GM06990 (cell line): ENCODE measurements around the gene THAP10.

Experiments
- DNase-seq: peaks from one replicate; pipeline ENCODE4 v3.0.0-alpha.2; 2011; ENCODE audit not compliant: insufficient read length; ENCODE audit errors: extremely low read depth
- H3K27me3 ChIP-seq: replicated peaks from 2 replicates; pipeline ENCODE4 v1.6.0; 2011; ENCODE audit warnings: low read length; ENCODE audit not compliant: control insufficient read depth, insufficient read depth
- H3K36me3 ChIP-seq: 2 replicates; pipeline ENCODE4 v1.5.1; 2011; ENCODE audit warnings: low read length; ENCODE audit not compliant: control insufficient read depth, insufficient read depth
- H3K4me3 ChIP-seq: replicated peaks from 2 replicates; pipeline ENCODE4 v1.5.1; 2011; ENCODE audit warnings: low read depth, mild to moderate bottlenecking, control low read depth, low read length
- CTCF ChIP-seq: IDR thresholded peaks from 2 replicates; pipeline ENCODE4 v1.5.1; 2011; ENCODE audit warnings: low read length, control low read depth, mild to moderate bottlenecking, inconsistent platforms; ENCODE audit not compliant: insufficient read depth, poor library complexity, severe bottlenecking

THAP10 gene

GRCh38 chr15:70892912-70893560 is 803 bp upstream of the THAP10 start:
- DNase-seq: no peak
- H3K36me3 ChIP-seq: no peaks in the 10 kb centered on the region
- H3K4me3 ChIP-seq: peak overlapping the region; percentile 80
- no peaks in the 10 kb centered on the region for H3K27me3 ChIP-seq
- TF ChIP-seq CTCF: peak; percentile 56

GRCh38 chr15:70882361-70882760 is 9.9 kb downstream of the THAP10 start:
- no peak for TF ChIP-seq CTCF
- Histone ChIP-seq H3K27me3 (no peaks in the 10 kb centered on the region), H3K36me3 (no peaks in the 10 kb centered on the region), H3K4me3 (no peak overlapping the region)
- no peak for DNase-seq

- TF ChIP-seq CTCF: no peak
- H3K36me3 ChIP-seq: no peaks in the 10 kb centered on the region
- H3K27me3 ChIP-seq: no peaks in the 10 kb centered on the region
- DNase-seq: no peak
- no peak overlapping the region for H3K4me3 ChIP-seq
These were observed 11.5 kb downstream of the THAP10 start for GRCh38 chr15:70880781-70881180.

GRCh38 chr15:70879401-70879800 is 12.8 kb downstream of the THAP10 start:
- TF ChIP-seq CTCF: no peak
- Histone ChIP-seq H3K4me3 (no peak overlapping the region), H3K36me3 (no peaks in the 10 kb centered on the region), H3K27me3 (no peaks in the 10 kb centered on the region)
- no peak for DNase-seq

DNA sequence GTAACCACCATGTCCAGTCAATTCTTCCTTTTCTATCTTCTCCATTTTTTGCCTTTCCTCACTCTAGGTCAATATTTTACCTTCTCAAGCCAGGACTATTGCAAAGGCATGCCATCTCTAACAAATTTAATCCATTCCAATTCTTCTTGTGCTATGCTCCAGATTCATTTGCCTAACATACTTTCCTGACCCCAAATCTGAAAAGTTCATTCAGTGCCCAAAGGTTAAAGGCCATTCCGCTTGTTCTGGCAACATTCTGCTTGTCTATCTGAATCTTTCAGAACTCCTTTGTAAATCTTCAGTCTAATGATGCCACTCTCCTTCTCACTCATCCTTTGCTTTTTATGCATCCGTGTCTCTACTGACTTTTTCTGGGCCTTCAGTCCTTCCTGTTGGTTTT is 15.6 kb downstream of the THAP10 start:
- H3K27me3 ChIP-seq: no peaks in the 10 kb centered on the region
- H3K4me3 ChIP-seq: no peak overlapping the region; the same call in 1 of the 2 replicates
- no peak for DNase-seq
- no peak for TF ChIP-seq CTCF
- H3K36me3 ChIP-seq: no peaks in the 10 kb centered on the region

- no peak for TF ChIP-seq CTCF
- Histone ChIP-seq H3K27me3 (no peaks in the 10 kb centered on the region), H3K4me3 (no peak overlapping the region), H3K36me3 (no peaks in the 10 kb centered on the region)
- DNase-seq: peak; percentile 26
These were observed 16.2 kb downstream of the THAP10 start for GRCh38 chr15:70876011-70876410.
